WTC11 (cell line): ENCODE measurements around the gene SAP25. TPM values are rescaled to one million over a fixed set of nuclear protein-coding genes. Genes with fewer than 3 reads are reported as not detected.

ENCODE experiments used
- ATAC-seq: fragments of 200-7000 bp; cut with Tn5 transposase; 2 replicates; pipeline ENCODE4 v1.10.0; 2021; ENCODE audit warnings: mild to moderate bottlenecking, moderate library complexity
- CTCF ChIA-PET: fragments of 300-600 bp; sonication (Branson Sonifier 250); formaldehyde crosslinking; loops from one replicate; lab custom pipeline; 2021; ENCODE audit warnings: antibody characterized with exemption; lab: Charles Lee
- POLR2A ChIA-PET: fragments of 350-600 bp; sonication (Branson Sonifier 250); formaldehyde crosslinking; loops from one replicate; lab custom pipeline; 2021; ENCODE audit warnings: antibody characterized with exemption; lab: Charles Lee
- DNase-seq: peaks from one replicate; pipeline ENCODE4 v3.0.0; 2021; ENCODE audit warnings: low spot score
- H3K27ac Mint-ChIP-seq: 2 replicates; pipeline ENCODE4 v1.8.0; 2021; ENCODE audit warnings: mixed read lengths
- H3K27me3 Mint-ChIP-seq: 2 replicates; pipeline ENCODE4 v1.8.0; 2021; ENCODE audit warnings: low read depth, mild to moderate bottlenecking, moderate library complexity, mixed read lengths
- H3K36me3 Mint-ChIP-seq: 2 replicates; pipeline ENCODE4 v1.8.0; 2021; ENCODE audit warnings: mixed read lengths
- H3K4me1 Mint-ChIP-seq: 2 replicates; pipeline ENCODE4 v1.8.0; 2022; ENCODE audit warnings: mixed read lengths
- H3K4me3 Mint-ChIP-seq: 2 replicates; pipeline ENCODE4 v1.8.0; 2021; ENCODE audit warnings: mild to moderate bottlenecking, moderate library complexity, mixed read lengths
- H3K9me3 Mint-ChIP-seq: 2 replicates; pipeline ENCODE4 v1.8.0; 2021; ENCODE audit warnings: mixed read lengths
- CDX4 ChIP-seq: fragments of 250-450 bp; sonication (Bioruptor Pico); IDR thresholded peaks from 2 replicates; pipeline ENCODE4 v1.9.0; 2021; ENCODE audit warnings: moderate library complexity, mild to moderate bottlenecking, inconsistent platforms, borderline replicate concordance
- CTCF ChIP-seq: fragments of 200-600 bp; IDR thresholded peaks from 2 replicates; pipeline ENCODE4 v1.8.0; 2022; ENCODE audit warnings: antibody characterized with exemption
- E2F1 ChIP-seq: sonication (generic); formaldehyde crosslinking; IDR thresholded peaks from 2 replicates; pipeline ENCODE4 v1.8.0; 2022; ENCODE audit warnings: mild to moderate bottlenecking, missing genetic modification reagents
- E2F5 ChIP-seq: sonication (generic); formaldehyde crosslinking; IDR thresholded peaks from 2 replicates; pipeline ENCODE4 v1.8.1; 2022; ENCODE audit warnings: mild to moderate bottlenecking, moderate library complexity, missing genetic modification reagents
- ELF4 ChIP-seq: sonication (generic); formaldehyde crosslinking; IDR thresholded peaks from 2 replicates; pipeline ENCODE4 v1.8.1; 2022; ENCODE audit warnings: low read depth, mild to moderate bottlenecking, moderate library complexity, missing genetic modification reagents
- JAZF1 ChIP-seq: fragments of 250-450 bp; sonication (Bioruptor Pico); IDR thresholded peaks from 2 replicates; pipeline ENCODE4 v1.9.0; 2021; ENCODE audit warnings: moderate library complexity, mild to moderate bottlenecking, inconsistent platforms
- NFE2L1 ChIP-seq: sonication (generic); formaldehyde crosslinking; IDR thresholded peaks from 2 replicates; pipeline ENCODE4 v1.8.1; 2023; ENCODE audit warnings: missing genetic modification reagents
- NFYB ChIP-seq: sonication (generic); formaldehyde crosslinking; conservative IDR thresholded peaks from 2 replicates; pipeline ENCODE4 v1.8.0; 2022; ENCODE audit warnings: low read depth, missing genetic modification reagents
- PRRX2 ChIP-seq: fragments of 250-450 bp; sonication (Bioruptor Pico); IDR thresholded peaks from 2 replicates; pipeline ENCODE4 v1.8.0; 2021; ENCODE audit warnings: mild to moderate bottlenecking
- SP1 ChIP-seq: sonication (generic); formaldehyde crosslinking; conservative IDR thresholded peaks from 2 replicates; pipeline ENCODE4 v1.8.1; 2022; ENCODE audit warnings: missing genetic modification reagents
- STAT6 ChIP-seq: sonication (generic); formaldehyde crosslinking; conservative IDR thresholded peaks from 2 replicates; pipeline ENCODE4 v1.8.1; 2023; ENCODE audit warnings: mild to moderate bottlenecking, low read depth, missing genetic modification reagents, moderate library complexity
- TP53 ChIP-seq: sonication (generic); formaldehyde crosslinking; IDR thresholded peaks from 2 replicates; pipeline ENCODE4 v1.8.1; 2023; ENCODE audit warnings: mild to moderate bottlenecking, missing genetic modification reagents
- ZMAT4 ChIP-seq: fragments of 250-450 bp; sonication (Bioruptor Pico); IDR thresholded peaks from 2 replicates; pipeline ENCODE4 v1.9.0; 2021; ENCODE audit warnings: mild to moderate bottlenecking
- ZNF121 ChIP-seq: sonication (generic); formaldehyde crosslinking; IDR thresholded peaks from 2 replicates; pipeline ENCODE4 v1.8.0; 2023; ENCODE audit warnings: missing genetic modification reagents
- ZNF219 ChIP-seq: sonication (generic); formaldehyde crosslinking; IDR thresholded peaks from 2 replicates; pipeline ENCODE4 v1.8.0; 2023; ENCODE audit warnings: missing genetic modification reagents, mild to moderate bottlenecking, borderline replicate concordance
- ZNF281 ChIP-seq: sonication (generic); formaldehyde crosslinking; IDR thresholded peaks from 2 replicates; pipeline ENCODE4 v1.8.0; 2023; ENCODE audit warnings: mild to moderate bottlenecking, missing genetic modification reagents
- ZSCAN18 ChIP-seq: fragments of 250-450 bp; sonication (Bioruptor Pico); IDR thresholded peaks from 2 replicates; pipeline ENCODE4 v2.1.2; 2022; ENCODE audit warnings: mild to moderate bottlenecking, moderate library complexity
- total RNA-seq: library from RNA; stranded (reverse); gene quantifications from 3 replicates; pipeline ENCODE4 v1.2.3, GENCODE V29; 2021

The SAP25 gene
- total RNA-seq, 1 experiment from 2014 or later = 9.3 TPM

GRCh38 chr7:100614308-100614861, 40.7 kb upstream of the SAP25 start (continued):
- TF ChIP-seq E2F5 (CRISPR knock-in tag) = no peak
- no peak for TF ChIP-seq PRRX2
- TF ChIP-seq ZMAT4 = no peak
- TF ChIP-seq, all 79 proteins: peak for 0

- POLR2A ChIA-PET = interaction anchor here (1.1 to 2.1 kb wide), 5 partner anchors 10 to 261 kb away, joined by 4 to 11 read pairs (median 4); partner anchors contain the start of genes PCOLCE and SRRT
- ATAC-seq = no peak
Observed at GRCh38 chr7:100613412-100614175, 39.9 kb upstream of the SAP25 start.

More at GRCh38 chr7:100613412-100614175, 39.9 kb upstream of the SAP25 start:
- TF ChIP-seq JAZF1 (CRISPR knock-in tag) (no peak), CTCF (no peak), NFYB (CRISPR knock-in tag) (no peak), ZNF121 (no peak), TP53 (no peak), NFE2L1 (no peak), ELF4 (CRISPR knock-in tag) (no peak), SP1 (no peak), ZSCAN18 (CRISPR knock-in tag) (no peak), E2F1 (CRISPR knock-in tag) (no peak), STAT6 (no peak), ZNF281 (no peak), CDX4 (no peak), ZNF219 (no peak)
- no peak for DNase-seq
- no peaks in the 10 kb centered on the region for H3K9me3 Mint-ChIP-seq
- peaks cover 5% of the 10 kb centered on the region; the same call in 1 of the 2 replicates for H3K4me1 Mint-ChIP-seq
- H3K27ac Mint-ChIP-seq = peak overlapping the region; percentile 63; the same call in 1 of the 2 replicates
- H3K36me3 Mint-ChIP-seq = peaks cover 4% of the 10 kb centered on the region
- H3K27me3 Mint-ChIP-seq = no peaks in the 10 kb centered on the region; the same call in 1 of the 2 replicates
- CTCF ChIA-PET = interaction anchor here (0.6 to 3.8 kb wide), 26 partner anchors 9 to 223 kb away, joined by 3 to 37 read pairs (median 8); partner anchors contain the start of genes ACTL6B, FBXO24, GIGYF1 and GNB2
- H3K4me3 Mint-ChIP-seq = peak overlapping the region; percentile 94
